ENCODE data around the gene LSS. TPM values are rescaled to one million over a fixed set of nuclear protein-coding genes. Genes with fewer than 3 reads are reported as not detected.

LSS gene
- total RNA-seq, 1 experiment from 2014 or later = 101 TPM

DNA sequence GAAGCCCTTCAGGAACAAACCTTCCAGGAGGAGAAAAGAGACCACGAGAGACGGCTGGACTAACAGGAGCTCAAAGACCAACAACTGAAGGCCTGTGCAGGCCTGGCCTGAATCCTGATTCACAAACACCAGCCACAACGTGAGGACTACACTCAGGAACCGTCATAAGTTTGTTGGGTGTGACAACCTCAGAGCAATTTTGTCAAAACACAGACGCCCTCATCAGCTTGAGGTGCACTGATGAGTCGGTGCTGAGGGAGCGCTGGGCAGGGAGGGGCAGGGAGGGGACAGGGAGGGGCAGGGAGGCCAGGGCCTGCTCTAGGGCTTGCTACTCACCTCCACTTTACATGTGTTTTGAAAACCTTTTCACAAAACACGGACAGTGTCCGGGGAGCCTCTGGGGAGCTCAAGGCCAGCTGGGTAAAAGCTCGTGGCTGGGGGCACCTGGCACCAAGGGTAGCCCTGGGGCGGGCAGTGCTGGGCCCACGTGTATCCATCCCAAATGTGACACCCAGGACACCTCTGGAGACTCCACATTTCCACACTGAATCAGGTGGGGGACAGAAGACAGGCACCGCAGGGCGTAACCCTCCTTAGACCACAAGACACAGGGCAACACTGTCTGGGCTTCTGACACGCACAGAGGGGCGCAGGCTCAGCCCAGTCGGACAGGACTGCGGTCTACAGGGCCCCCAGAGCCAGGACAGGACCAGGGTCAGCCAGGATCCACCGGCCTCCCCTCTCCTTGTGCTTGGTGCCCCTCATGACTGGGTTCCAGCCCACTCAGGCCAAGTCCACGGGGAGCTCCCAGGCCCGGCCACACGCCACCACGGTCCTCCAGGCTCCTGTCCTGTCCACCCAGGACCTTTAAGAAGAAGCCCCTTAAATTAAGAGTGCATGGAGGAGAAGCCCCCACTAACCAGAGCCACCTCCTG is 16.5 kb downstream of the LSS start:
- ChIA-PET POLR2A (no interaction called here), CTCF (interaction anchor here (1.1 to 2.0 kb wide), 2 partner anchors 64 to 69 kb away, joined by 3 to 7 read pairs; no protein-coding TSS in a partner anchor)
- Mint-ChIP-seq H3K36me3 (peaks cover 15% of the 10 kb centered on the region), H3K4me1 (no peaks in the 10 kb centered on the region), H3K27me3 (ENCODE audit: low read depth) (no peaks in the 10 kb centered on the region), H3K4me3 (no peak overlapping the region), H3K27ac (no peak overlapping the region), H3K9me3 (no peaks in the 10 kb centered on the region)
- no peak for ATAC-seq
- TF ChIP-seq ZNF416 (CRISPR knock-in tag; IDR thresholded peaks at IDR 0.05) (no peak), GABPB1 (CRISPR knock-in tag; IDR thresholded peaks at IDR 0.05) (no peak), ZMAT4 (CRISPR knock-in tag; IDR thresholded peaks at IDR 0.05) (no peak), NR3C1 (CRISPR knock-in tag; conservative IDR thresholded peaks at IDR 0.05; ENCODE audit: low read depth) (no peak), NR1H2 (CRISPR knock-in tag; IDR thresholded peaks at IDR 0.05) (no peak), TCF7 (CRISPR knock-in tag; IDR thresholded peaks at IDR 0.05; ENCODE audit: low read depth) (no peak), ELF4 (CRISPR knock-in tag; IDR thresholded peaks at IDR 0.05; ENCODE audit: low read depth) (no peak), RORB (CRISPR knock-in tag; IDR thresholded peaks at IDR 0.05) (no peak), USF1 (CRISPR knock-in tag; IDR thresholded peaks at IDR 0.05) (no peak), JUN (CRISPR knock-in tag; IDR thresholded peaks at IDR 0.05) (no peak), KAT7 (CRISPR knock-in tag; IDR thresholded peaks at IDR 0.05; ENCODE audit: borderline replicate concordance) (no peak), SMAD3 (CRISPR knock-in tag; IDR thresholded peaks at IDR 0.05; ENCODE audit: borderline replicate concordance) (no peak), FOXJ3 (CRISPR knock-in tag; IDR thresholded peaks at IDR 0.05; ENCODE audit: borderline replicate concordance) (no peak), ESRRA (CRISPR knock-in tag; IDR thresholded peaks at IDR 0.05; ENCODE audit: borderline replicate concordance) (no peak), ZNF232 (CRISPR knock-in tag; IDR thresholded peaks at IDR 0.05) (no peak), ZNF396 (CRISPR knock-in tag; IDR thresholded peaks at IDR 0.05; ENCODE audit: borderline replicate concordance) (no peak)
- TF ChIP-seq, protein P1, sequence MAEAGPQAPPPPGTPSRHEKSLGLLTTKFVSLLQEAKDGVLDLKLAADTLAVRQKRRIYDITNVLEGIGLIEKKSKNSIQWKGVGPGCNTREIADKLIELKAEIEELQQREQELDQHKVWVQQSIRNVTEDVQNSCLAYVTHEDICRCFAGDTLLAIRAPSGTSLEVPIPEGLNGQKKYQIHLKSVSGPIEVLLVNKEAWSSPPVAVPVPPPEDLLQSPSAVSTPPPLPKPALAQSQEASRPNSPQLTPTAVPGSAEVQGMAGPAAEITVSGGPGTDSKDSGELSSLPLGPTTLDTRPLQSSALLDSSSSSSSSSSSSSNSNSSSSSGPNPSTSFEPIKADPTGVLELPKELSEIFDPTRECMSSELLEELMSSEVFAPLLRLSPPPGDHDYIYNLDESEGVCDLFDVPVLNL (CRISPR knock-in tag; IDR thresholded peaks at IDR 0.05; ENCODE audit: borderline replicate concordance, low read depth) = no peak
- TF ChIP-seq, protein P2, sequence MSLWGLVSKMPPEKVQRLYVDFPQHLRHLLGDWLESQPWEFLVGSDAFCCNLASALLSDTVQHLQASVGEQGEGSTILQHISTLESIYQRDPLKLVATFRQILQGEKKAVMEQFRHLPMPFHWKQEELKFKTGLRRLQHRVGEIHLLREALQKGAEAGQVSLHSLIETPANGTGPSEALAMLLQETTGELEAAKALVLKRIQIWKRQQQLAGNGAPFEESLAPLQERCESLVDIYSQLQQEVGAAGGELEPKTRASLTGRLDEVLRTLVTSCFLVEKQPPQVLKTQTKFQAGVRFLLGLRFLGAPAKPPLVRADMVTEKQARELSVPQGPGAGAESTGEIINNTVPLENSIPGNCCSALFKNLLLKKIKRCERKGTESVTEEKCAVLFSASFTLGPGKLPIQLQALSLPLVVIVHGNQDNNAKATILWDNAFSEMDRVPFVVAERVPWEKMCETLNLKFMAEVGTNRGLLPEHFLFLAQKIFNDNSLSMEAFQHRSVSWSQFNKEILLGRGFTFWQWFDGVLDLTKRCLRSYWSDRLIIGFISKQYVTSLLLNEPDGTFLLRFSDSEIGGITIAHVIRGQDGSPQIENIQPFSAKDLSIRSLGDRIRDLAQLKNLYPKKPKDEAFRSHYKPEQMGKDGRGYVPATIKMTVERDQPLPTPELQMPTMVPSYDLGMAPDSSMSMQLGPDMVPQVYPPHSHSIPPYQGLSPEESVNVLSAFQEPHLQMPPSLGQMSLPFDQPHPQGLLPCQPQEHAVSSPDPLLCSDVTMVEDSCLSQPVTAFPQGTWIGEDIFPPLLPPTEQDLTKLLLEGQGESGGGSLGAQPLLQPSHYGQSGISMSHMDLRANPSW (CRISPR knock-in tag; conservative IDR thresholded peaks at IDR 0.05; ENCODE audit: low read depth) = no peak
- TF ChIP-seq, protein P3, sequence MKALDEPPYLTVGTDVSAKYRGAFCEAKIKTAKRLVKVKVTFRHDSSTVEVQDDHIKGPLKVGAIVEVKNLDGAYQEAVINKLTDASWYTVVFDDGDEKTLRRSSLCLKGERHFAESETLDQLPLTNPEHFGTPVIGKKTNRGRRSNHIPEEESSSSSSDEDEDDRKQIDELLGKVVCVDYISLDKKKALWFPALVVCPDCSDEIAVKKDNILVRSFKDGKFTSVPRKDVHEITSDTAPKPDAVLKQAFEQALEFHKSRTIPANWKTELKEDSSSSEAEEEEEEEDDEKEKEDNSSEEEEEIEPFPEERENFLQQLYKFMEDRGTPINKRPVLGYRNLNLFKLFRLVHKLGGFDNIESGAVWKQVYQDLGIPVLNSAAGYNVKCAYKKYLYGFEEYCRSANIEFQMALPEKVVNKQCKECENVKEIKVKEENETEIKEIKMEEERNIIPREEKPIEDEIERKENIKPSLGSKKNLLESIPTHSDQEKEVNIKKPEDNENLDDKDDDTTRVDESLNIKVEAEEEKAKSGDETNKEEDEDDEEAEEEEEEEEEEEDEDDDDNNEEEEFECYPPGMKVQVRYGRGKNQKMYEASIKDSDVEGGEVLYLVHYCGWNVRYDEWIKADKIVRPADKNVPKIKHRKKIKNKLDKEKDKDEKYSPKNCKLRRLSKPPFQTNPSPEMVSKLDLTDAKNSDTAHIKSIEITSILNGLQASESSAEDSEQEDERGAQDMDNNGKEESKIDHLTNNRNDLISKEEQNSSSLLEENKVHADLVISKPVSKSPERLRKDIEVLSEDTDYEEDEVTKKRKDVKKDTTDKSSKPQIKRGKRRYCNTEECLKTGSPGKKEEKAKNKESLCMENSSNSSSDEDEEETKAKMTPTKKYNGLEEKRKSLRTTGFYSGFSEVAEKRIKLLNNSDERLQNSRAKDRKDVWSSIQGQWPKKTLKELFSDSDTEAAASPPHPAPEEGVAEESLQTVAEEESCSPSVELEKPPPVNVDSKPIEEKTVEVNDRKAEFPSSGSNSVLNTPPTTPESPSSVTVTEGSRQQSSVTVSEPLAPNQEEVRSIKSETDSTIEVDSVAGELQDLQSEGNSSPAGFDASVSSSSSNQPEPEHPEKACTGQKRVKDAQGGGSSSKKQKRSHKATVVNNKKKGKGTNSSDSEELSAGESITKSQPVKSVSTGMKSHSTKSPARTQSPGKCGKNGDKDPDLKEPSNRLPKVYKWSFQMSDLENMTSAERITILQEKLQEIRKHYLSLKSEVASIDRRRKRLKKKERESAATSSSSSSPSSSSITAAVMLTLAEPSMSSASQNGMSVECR (CRISPR knock-in tag; IDR thresholded peaks at IDR 0.05; ENCODE audit: borderline replicate concordance) = no peak
- TF ChIP-seq, protein P4, sequence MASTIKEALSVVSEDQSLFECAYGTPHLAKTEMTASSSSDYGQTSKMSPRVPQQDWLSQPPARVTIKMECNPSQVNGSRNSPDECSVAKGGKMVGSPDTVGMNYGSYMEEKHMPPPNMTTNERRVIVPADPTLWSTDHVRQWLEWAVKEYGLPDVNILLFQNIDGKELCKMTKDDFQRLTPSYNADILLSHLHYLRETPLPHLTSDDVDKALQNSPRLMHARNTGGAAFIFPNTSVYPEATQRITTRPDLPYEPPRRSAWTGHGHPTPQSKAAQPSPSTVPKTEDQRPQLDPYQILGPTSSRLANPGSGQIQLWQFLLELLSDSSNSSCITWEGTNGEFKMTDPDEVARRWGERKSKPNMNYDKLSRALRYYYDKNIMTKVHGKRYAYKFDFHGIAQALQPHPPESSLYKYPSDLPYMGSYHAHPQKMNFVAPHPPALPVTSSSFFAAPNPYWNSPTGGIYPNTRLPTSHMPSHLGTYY (CRISPR knock-in tag; IDR thresholded peaks at IDR 0.05) = no peak
- peak; percentile 3 for DNase-seq (ENCODE audit: low spot score)

All from WTC11 (cell line).